GM23248 (cell line): Measurements from ENCODE around the gene OPTC. TPM values are rescaled to one million over a fixed set of nuclear protein-coding genes. Genes with fewer than 3 reads are reported as not detected.

Experiments
- DNase-seq: peaks from one replicate; pipeline ENCODE4 v3.0.0-alpha.2; 2015
- H2AFZ ChIP-seq: fragments of 200-600 bp; sonication (generic); 2 replicates; pipeline ENCODE4 v1.6.1; 2016; ENCODE audit warnings: antibody characterized with exemption
- H3F3A ChIP-seq: fragments of 200-600 bp; sonication (generic); 2 replicates; pipeline ENCODE4 v1.6.1; 2016; ENCODE audit warnings: mild to moderate bottlenecking, antibody characterized with exemption, mixed run types; ENCODE audit not compliant: insufficient read depth
- H3K27ac ChIP-seq: fragments of 200-600 bp; sonication (generic); 2 replicates; pipeline ENCODE4 v1.5.1; 2016; ENCODE audit warnings: mild to moderate bottlenecking
- H3K27me3 ChIP-seq: fragments of 200-600 bp; sonication (generic); replicated peaks from 2 replicates; pipeline ENCODE4 v1.6.1; 2016; ENCODE audit warnings: mild to moderate bottlenecking; ENCODE audit not compliant: insufficient read depth
- H3K36me3 ChIP-seq: fragments of 200-600 bp; sonication (generic); 2 replicates; pipeline ENCODE4 v1.6.1; 2016; ENCODE audit warnings: low read depth, mild to moderate bottlenecking
- H3K4me1 ChIP-seq: fragments of 200-600 bp; sonication (generic); 2 replicates; pipeline ENCODE4 v1.6.1; 2016; ENCODE audit warnings: mild to moderate bottlenecking; ENCODE audit not compliant: insufficient read depth
- H3K4me2 ChIP-seq: fragments of 200-600 bp; sonication (generic); one replicate; pipeline ENCODE4 v1.6.1; 2016; ENCODE audit warnings: mild to moderate bottlenecking; ENCODE audit not compliant: unreplicated experiment
- H3K4me3 ChIP-seq: fragments of 200-600 bp; sonication (generic); 2 replicates; pipeline ENCODE4 v1.5.1; 2016; ENCODE audit warnings: mild to moderate bottlenecking
- H3K79me2 ChIP-seq: fragments of 200-600 bp; sonication (generic); 2 replicates; pipeline ENCODE4 v1.6.1; 2016; ENCODE audit warnings: mild to moderate bottlenecking; ENCODE audit not compliant: insufficient read depth
- H3K9ac ChIP-seq: fragments of 200-600 bp; sonication (generic); 2 replicates; pipeline ENCODE4 v1.6.1; 2016; ENCODE audit warnings: mild to moderate bottlenecking
- H3K9me2 ChIP-seq: fragments of 200-600 bp; sonication (generic); 2 replicates; pipeline ENCODE4 v1.6.1; 2016; ENCODE audit warnings: mixed run types, mild to moderate bottlenecking, moderate library complexity; ENCODE audit not compliant: insufficient read depth
- H3K9me3 ChIP-seq: fragments of 200-600 bp; sonication (generic); one replicate; pipeline ENCODE4 v1.6.1; 2017; ENCODE audit warnings: low read depth
- H4K20me1 ChIP-seq: fragments of 200-600 bp; sonication (generic); 2 replicates; pipeline ENCODE4 v1.6.0; 2016; ENCODE audit not compliant: insufficient read depth
- EZH2 ChIP-seq: fragments of 200-600 bp; sonication (generic); IDR thresholded peaks from 2 replicates; pipeline ENCODE4 v1.6.1; 2018; ENCODE audit warnings: antibody characterized with exemption, mild to moderate bottlenecking; ENCODE audit not compliant: insufficient read depth, poor library complexity, severe bottlenecking
- EZH2phosphoT487 ChIP-seq: fragments of 200-600 bp; sonication (generic); IDR thresholded peaks from 2 replicates; pipeline ENCODE4 v1.6.1; 2018; ENCODE audit warnings: antibody characterized with exemption, moderate library complexity, mild to moderate bottlenecking, low read depth; ENCODE audit not compliant: insufficient read depth
- WGBS, 2 experiments: methylation state at CpG; one replicate each; pipeline ENCODE4 v1.1.6; 2015 to 2017; ENCODE audit warnings: low lambda C conversion rate in 2 of 2, low coverage in 1 of 2; ENCODE audit errors: missing lambda C conversion rate in 2 of 2; 5-methylcytosine and 5-hydroxymethylcytosine counted together
- in situ Hi-C: fragments of 300-500 bp; cut with MboI; formaldehyde crosslinking; loops from 2 replicates; pipeline ENCODE4 v1.15.0; 2020
- polyA plus RNA-seq: library from polyadenylated mRNA; unstranded; fragments of >200 nt; fragmentation: Nextera tagmentation; extraction: Ambion mirVana; gene quantifications from 2 replicates; pipeline ENCODE4 v1.2.1, GENCODE V29; 2016
- total RNA-seq: library from RNA; depleted of rRNA; stranded (reverse); fragments of >200 nt; shearing (Covaris generic); gene quantifications from 2 replicates; pipeline ENCODE4 v1.2.3, GENCODE V29; 2014

Gene OPTC
- total and polyA plus RNA-seq, 2 experiments from 2014 or later: not detected

- no peak overlapping the region for H3K9ac ChIP-seq
- H3K36me3 ChIP-seq: no peaks in the 10 kb centered on the region
- in situ Hi-C loops: no loop called here
- peaks cover 38% of the 10 kb centered on the region for H3K4me1 ChIP-seq
- H3K79me2 ChIP-seq: no peaks in the 10 kb centered on the region
- H3K4me3 ChIP-seq: peak overlapping the region; percentile 32; the same call in 1 of the 2 replicates
- no peaks in the 10 kb centered on the region for H3K9me3 ChIP-seq
- TF ChIP-seq EZH2phosphoT487 (no peak), EZH2 (no peak)
- peak; percentile 79 for DNase-seq
- H2AFZ ChIP-seq: peak overlapping the region; percentile 74
- WGBS, 2 experiments: 7 to 11% methylated on average over 9 of the region's 9 CpGs
- peak overlapping the region; percentile 43 for H3K27ac ChIP-seq
- peak overlapping the region; percentile 33 for H3K4me2 ChIP-seq
- H3K9me2 ChIP-seq: no peaks in the 10 kb centered on the region
- H3F3A ChIP-seq: no peaks in the 10 kb centered on the region
- no peaks in the 10 kb centered on the region for H3K27me3 ChIP-seq
- H4K20me1 ChIP-seq: no peaks in the 10 kb centered on the region
Measured at GRCh38 chr1:203448521-203449061, 45.4 kb upstream of the OPTC start.

- no peak for TF ChIP-seq EZH2
- TF ChIP-seq EZH2phosphoT487: no peak
Measured at GRCh38 chr1:203450001-203450400, 44.0 kb upstream of the OPTC start.

GRCh38 chr1:203450479-203451149 is 43.3 kb upstream of the OPTC start:
- Histone ChIP-seq H3K4me2 (peak overlapping the region; percentile 12), H3K79me2 (no peaks in the 10 kb centered on the region), H3K4me3 (no peak overlapping the region), H3K36me3 (no peaks in the 10 kb centered on the region), H3K9me3 (no peaks in the 10 kb centered on the region), H3F3A (no peaks in the 10 kb centered on the region), H2AFZ (0 out of 2 replicates have a peak overlapping the region, but pooled peaks have one; percentile 5), H3K9me2 (no peaks in the 10 kb centered on the region), H3K4me1 (peaks cover 38% of the 10 kb centered on the region), H4K20me1 (no peaks in the 10 kb centered on the region), H3K27ac (no peak overlapping the region), H3K27me3 (no peaks in the 10 kb centered on the region), H3K9ac (no peak overlapping the region)
- TF ChIP-seq EZH2 (no peak), EZH2phosphoT487 (no peak)
- no peak for DNase-seq
- 90 to 91% methylated on average over 17 of the region's 17 CpGs for WGBS, 2 experiments
- in situ Hi-C loops: no loop called here

More at GRCh38 chr1:203450001-203450400, 44.0 kb upstream of the OPTC start:
- Histone ChIP-seq H3K4me3 (no peak overlapping the region), H3K9ac (no peak overlapping the region), H3K4me1 (peaks cover 38% of the 10 kb centered on the region), H3K9me2 (no peaks in the 10 kb centered on the region), H3K4me2 (peak overlapping the region; percentile 12), H3K27ac (no peak overlapping the region), H3K79me2 (no peaks in the 10 kb centered on the region), H4K20me1 (no peaks in the 10 kb centered on the region), H3F3A (no peaks in the 10 kb centered on the region), H2AFZ (0 out of 2 replicates have a peak overlapping the region, but pooled peaks have one; percentile 5), H3K36me3 (no peaks in the 10 kb centered on the region), H3K9me3 (no peaks in the 10 kb centered on the region), H3K27me3 (no peaks in the 10 kb centered on the region)
- WGBS, 2 experiments: 93 to 97% methylated on average over 1 of the region's 1 CpG
- in situ Hi-C loops: no loop called here
- DNase-seq: no peak

- H3K27me3 ChIP-seq: no peaks in the 10 kb centered on the region
- H3K4me3 ChIP-seq: no peak overlapping the region
- H4K20me1 ChIP-seq: no peaks in the 10 kb centered on the region
- peak; percentile 16 for DNase-seq
- 24 to 27% methylated on average over 2 of the region's 2 CpGs for WGBS, 2 experiments
- H3K79me2 ChIP-seq: no peaks in the 10 kb centered on the region
- H3K9ac ChIP-seq: no peak overlapping the region
- no peak overlapping the region for H2AFZ ChIP-seq
- H3K27ac ChIP-seq: no peak overlapping the region
- TF ChIP-seq EZH2phosphoT487 (no peak), EZH2 (no peak)
- no peaks in the 10 kb centered on the region for H3F3A ChIP-seq
- H3K4me1 ChIP-seq: peaks cover 38% of the 10 kb centered on the region
- no peak overlapping the region for H3K4me2 ChIP-seq
- no peaks in the 10 kb centered on the region for H3K9me3 ChIP-seq
- no peaks in the 10 kb centered on the region for H3K36me3 ChIP-seq
- H3K9me2 ChIP-seq: no peaks in the 10 kb centered on the region
- in situ Hi-C loops: no loop called here
Measured at GRCh38 chr1:203451836-203452784, 41.8 kb upstream of the OPTC start.
